Measurements from ENCODE around the gene PYDC1.
A peak's percentile ranks its signal among the peaks of the same experiment; 100 is the strongest.
"Not testable (repeated sequence)": the region's sequence is repeated elsewhere in the genome, so short reads cannot be mapped to it uniquely, and the experiment has no call there.

The PYDC1 gene

GRCh38 chr16:31179747-31180459 is 37.0 kb downstream of the PYDC1 start, which contains the start of gene FUS:
Gene FUS (plus strand): TSS chr16:31180139. CDS start chr16:31180215, 76 bp downstream.
- DNase-seq (ENCODE audit: low read depth), result peak; percentile 88

- DNase-seq (ENCODE audit: low read depth), result no peak
These were observed 37.7 kb downstream of the PYDC1 start for GRCh38 chr16:31179219-31179746.

- DNase-seq (ENCODE audit: low read depth), result peak; percentile 30
These were observed 39.8 kb downstream of the PYDC1 start for GRCh38 chr16:31177136-31177535.

- not testable (repeated sequence) for DNase-seq (ENCODE audit: low read depth)
These were observed 46.9 kb downstream of the PYDC1 start for GRCh38 chr16:31170048-31170447.

GRCh38 chr16:31168848-31169247 is 48.1 kb downstream of the PYDC1 start:
- no peak for DNase-seq (ENCODE audit: low read depth)

- no peak for DNase-seq (ENCODE audit: low read depth)
These were observed 49.6 kb downstream of the PYDC1 start for GRCh38 chr16:31167315-31167714.

Measured in T follicular helper cell (primary cell).